Transverse colon (tissue), 4 donors: ENCODE results near the gene WDR35.

Experiments
- EP300 ChIP-seq: sonication (generic); formaldehyde crosslinking; IDR thresholded peaks from one replicate; pipeline ENCODE4 v1.6.1; 2017; ENCODE audit warnings: antibody characterized with exemption, low read depth
- POLR2A ChIP-seq: fragments of 450-650 bp; IDR thresholded peaks from one replicate; pipeline ENCODE4 v1.6.1; 2016; ENCODE audit warnings: antibody characterized with exemption, mild to moderate bottlenecking, moderate library complexity
- POLR2AphosphoS5 ChIP-seq, 3 donors: sonication (generic); formaldehyde crosslinking; IDR thresholded peaks; one replicate each; pipeline ENCODE4 v1.6.1; 2016; ENCODE audit warnings: antibody characterized with exemption in 3 of 3
- TF ChIP-seq, protein P1 (sequence below), 5 experiments: fragments of 200-600 bp in 3 of 5; fragments of 450-650 bp in 2 of 5; sonication (generic) in 3 of 5; IDR thresholded peaks; 1 replicate in 2 of 5; 2 replicates in 3 of 5; pipeline ENCODE4 v1.5.1; 2016 to 2017; ENCODE audit warnings: antibody characterized with exemption in 5 of 5, inconsistent platforms in 3 of 5, mild to moderate bottlenecking in 2 of 5, moderate library complexity in 1 of 5

DNA sequence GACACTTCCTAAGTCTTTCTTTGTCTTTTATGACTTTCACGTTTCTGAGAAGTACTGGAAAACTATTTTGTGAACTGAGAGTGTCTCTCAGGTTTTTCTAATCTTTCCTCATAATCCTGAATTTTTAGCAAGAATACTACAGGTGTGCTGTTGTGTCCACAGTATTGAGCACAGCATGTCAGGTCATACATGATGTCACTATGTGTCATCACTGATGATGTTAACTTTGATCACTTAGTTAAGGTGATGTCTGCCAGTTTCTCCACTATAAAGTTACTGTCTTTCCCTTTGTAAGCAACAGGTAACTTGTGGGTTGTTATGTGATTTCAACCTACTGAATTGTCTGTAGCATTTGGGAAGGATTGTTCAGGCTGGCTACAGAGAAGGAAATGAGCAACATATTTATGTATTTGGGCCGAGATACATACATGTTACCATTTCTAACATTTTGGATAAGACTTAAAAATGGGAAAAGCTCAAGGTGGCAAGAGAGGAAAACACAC, 11.5 kb upstream of the WDR35 start:
- TF ChIP-seq POLR2A (no peak), POLR2AphosphoS5 (IDR thresholded peaks at IDR 0.05) (no peak), EP300 (no peak)
- TF ChIP-seq, protein P1, sequence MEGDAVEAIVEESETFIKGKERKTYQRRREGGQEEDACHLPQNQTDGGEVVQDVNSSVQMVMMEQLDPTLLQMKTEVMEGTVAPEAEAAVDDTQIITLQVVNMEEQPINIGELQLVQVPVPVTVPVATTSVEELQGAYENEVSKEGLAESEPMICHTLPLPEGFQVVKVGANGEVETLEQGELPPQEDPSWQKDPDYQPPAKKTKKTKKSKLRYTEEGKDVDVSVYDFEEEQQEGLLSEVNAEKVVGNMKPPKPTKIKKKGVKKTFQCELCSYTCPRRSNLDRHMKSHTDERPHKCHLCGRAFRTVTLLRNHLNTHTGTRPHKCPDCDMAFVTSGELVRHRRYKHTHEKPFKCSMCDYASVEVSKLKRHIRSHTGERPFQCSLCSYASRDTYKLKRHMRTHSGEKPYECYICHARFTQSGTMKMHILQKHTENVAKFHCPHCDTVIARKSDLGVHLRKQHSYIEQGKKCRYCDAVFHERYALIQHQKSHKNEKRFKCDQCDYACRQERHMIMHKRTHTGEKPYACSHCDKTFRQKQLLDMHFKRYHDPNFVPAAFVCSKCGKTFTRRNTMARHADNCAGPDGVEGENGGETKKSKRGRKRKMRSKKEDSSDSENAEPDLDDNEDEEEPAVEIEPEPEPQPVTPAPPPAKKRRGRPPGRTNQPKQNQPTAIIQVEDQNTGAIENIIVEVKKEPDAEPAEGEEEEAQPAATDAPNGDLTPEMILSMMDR (IDR thresholded peaks at IDR 0.05), result no peak
